22Rv1 (cell line): ENCODE measurements around the gene NINL.
"Not testable (repeated sequence)": the region's sequence is repeated elsewhere in the genome, so short reads cannot be mapped to it uniquely, and the experiment has no call there.

Source experiments
- H3K27ac ChIP-seq: fragments of 450-650 bp; 2 replicates; pipeline ENCODE4 v1.5.1; 2017
- CTCF ChIP-seq: fragments of 450-650 bp; IDR thresholded peaks from 2 replicates; pipeline ENCODE4 v1.5.1; 2017; ENCODE audit warnings: mild to moderate bottlenecking
- ZFX ChIP-seq: fragments of 450-650 bp; IDR thresholded peaks from 2 replicates; pipeline ENCODE4 v1.6.1; 2017; ENCODE audit warnings: antibody characterized with exemption, borderline replicate concordance

Gene NINL

GRCh38 chr20:25476106-25477013 lies 109.0 kb downstream of the NINL start:
- TF ChIP-seq ZFX (no peak), CTCF (no peak)
- H3K27ac ChIP-seq: no peak overlapping the region

GRCh38 chr20:25473297-25473696 lies 112.0 kb downstream of the NINL start:
- not testable (repeated sequence) for H3K27ac ChIP-seq

- TF ChIP-seq CTCF (no peak), ZFX (no peak)
- H3K27ac ChIP-seq: no peak overlapping the region
These were observed 114.3 kb downstream of the NINL start for GRCh38 chr20:25471020-25471419.

- TF ChIP-seq ZFX: no peak
- TF ChIP-seq CTCF: peak; percentile 57
- no peak overlapping the region for H3K27ac ChIP-seq
These were observed 115.3 kb downstream of the NINL start for GRCh38 chr20:25470045-25470444.

- H3K27ac ChIP-seq: no peak overlapping the region
- TF ChIP-seq ZFX (no peak), CTCF (no peak)
These were observed 115.8 kb downstream of the NINL start for GRCh38 chr20:25469558-25469957.

- H3K27ac ChIP-seq: no peak overlapping the region
- TF ChIP-seq CTCF: no peak
- TF ChIP-seq ZFX: no peak
These were observed 116.9 kb downstream of the NINL start for GRCh38 chr20:25468126-25469075.

GRCh38 chr20:25467441-25467840 lies 117.9 kb downstream of the NINL start:
- TF ChIP-seq CTCF (no peak), ZFX (no peak)
- no peak overlapping the region for H3K27ac ChIP-seq
